ENCODE measurements around the gene PLSCR3.

DNA sequence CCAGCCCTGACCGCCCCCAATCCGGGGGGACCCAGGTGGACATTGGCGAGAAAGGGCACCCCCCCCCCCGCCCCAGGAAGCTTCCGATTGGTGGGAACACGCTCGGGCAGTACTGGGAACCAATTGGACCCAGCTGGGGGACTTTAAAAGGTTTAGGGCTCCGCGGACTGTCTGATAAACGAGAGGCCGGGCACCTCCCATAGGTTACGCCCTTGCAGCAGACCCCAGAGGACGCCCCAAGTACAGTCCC, 9.3 kb upstream of the PLSCR3 start:
- TF ChIP-seq CTCF (conservative IDR thresholded peaks at IDR 0.05; ENCODE audit: low read length): no peak
- TF ChIP-seq EZH2phosphoT487 (IDR thresholded peaks at IDR 0.05; ENCODE audit: borderline replicate concordance): no peak

All from Loucy (cell line).